Endothelial cell of umbilical vein (primary cell): ENCODE measurements around the gene ABHD8. TPM values are rescaled to one million over a fixed set of nuclear protein-coding genes. Genes with fewer than 3 reads are reported as not detected.

Experiments used
- BruUV-seq: library from RNA; stranded (reverse); fragments of 400-500 nt; replicated peaks from 2 replicates; lab custom pipeline; 2021; lab: Mats Ljungman, UMichigan
- CTCF ChIA-PET: fragments of 300-600, 350-600 bp; sonication (Branson Sonifier 250); formaldehyde crosslinking; loops from one replicate; lab custom pipeline; 2021; ENCODE audit warnings: antibody characterized with exemption, inconsistent platforms; lab: Charles Lee
- POLR2A ChIA-PET: fragments of 300-600, 350-600 bp; sonication (Branson Sonifier 250); formaldehyde crosslinking; loops from one replicate; lab custom pipeline; 2021; ENCODE audit warnings: antibody characterized with exemption, inconsistent platforms; lab: Charles Lee
- DNase-seq: peaks from one replicate; pipeline ENCODE4 v3.0.0-alpha.2; 2011; ENCODE audit warnings: low read depth, low spot score
- FAIRE-seq: peaks from 2 replicates; lab custom pipeline; 2011; peaks lifted over from hg19 to GRCh38; lab: Jason Lieb, UNC
- H2AFZ ChIP-seq: 2 replicates; pipeline ENCODE4 v1.6.0; 2012; ENCODE audit warnings: low read depth, low read length, control low read depth, inconsistent platforms
- H3K27ac ChIP-seq: 2 replicates; pipeline ENCODE4 v1.5.1; 2011; ENCODE audit warnings: low read depth, mild to moderate bottlenecking, control low read depth, low read length, moderate library complexity; ENCODE audit not compliant: insufficient read depth
- H3K27me3 ChIP-seq, 2 experiments: 2 replicates each; pipeline versions ENCODE4 v1.6.0 to v1.6.1; 2011; ENCODE audit warnings: low read length in 2 of 2, mixed read lengths in 1 of 2; ENCODE audit not compliant: control insufficient read depth in 2 of 2, insufficient read depth in 2 of 2
- H3K36me3 ChIP-seq, 2 experiments: 2 replicates in 1 of 2; 3 replicates in 1 of 2; pipeline ENCODE4 v1.5.1; 2011; ENCODE audit warnings: low read length in 2 of 2, mild to moderate bottlenecking in 1 of 2, moderate library complexity in 1 of 2; ENCODE audit not compliant: control insufficient read depth in 2 of 2, insufficient read depth in 2 of 2; ENCODE audit errors: extremely low read depth in 1 of 2
- H3K4me1 ChIP-seq: 3 replicates; pipeline ENCODE4 v1.5.1; 2011; ENCODE audit warnings: mild to moderate bottlenecking, low read length; ENCODE audit not compliant: control insufficient read depth, insufficient read depth; ENCODE audit errors: extremely low read depth
- H3K4me2 ChIP-seq: 2 replicates; pipeline ENCODE4 v1.6.1; 2011; ENCODE audit warnings: low read length, control low read depth, mixed read lengths; ENCODE audit not compliant: insufficient read depth
- H3K4me3 ChIP-seq, 3 experiments: fragments of 200-600 bp in 1 of 3; sonication (generic), shearing (Covaris generic) in 1 of 3; replicated peaks in 1 of 3; 2 replicates each; pipeline ENCODE4 v1.5.1; 2011 to 2016; ENCODE audit warnings: control low read depth in 3 of 3, low read length in 3 of 3, mild to moderate bottlenecking in 2 of 3, inconsistent platforms in 1 of 3, low read depth in 1 of 3, moderate library complexity in 1 of 3; ENCODE audit not compliant: insufficient read depth in 1 of 3
- H3K79me2 ChIP-seq: 2 replicates; pipeline ENCODE4 v1.6.0; 2012; ENCODE audit warnings: low read length, inconsistent platforms; ENCODE audit not compliant: control insufficient read depth, insufficient read depth
- H3K9ac ChIP-seq: replicated peaks from 2 replicates; pipeline ENCODE3; 2011; ENCODE audit warnings: low read length, control low read depth; ENCODE audit not compliant: insufficient read depth; ENCODE audit errors: extremely low read depth
- H3K9me1 ChIP-seq: replicated peaks from 3 replicates; pipeline ENCODE4 v1.6.0; 2011; ENCODE audit warnings: mild to moderate bottlenecking, low read length; ENCODE audit not compliant: control insufficient read depth, insufficient read depth; ENCODE audit errors: extremely low read depth
- H3K9me3 ChIP-seq: replicated peaks from 2 replicates; pipeline ENCODE4 v1.5.1; 2012; ENCODE audit warnings: low read length, inconsistent platforms; ENCODE audit not compliant: control insufficient read depth, insufficient read depth
- H4K20me1 ChIP-seq: replicated peaks from 2 replicates; pipeline ENCODE3; 2011; ENCODE audit warnings: mild to moderate bottlenecking, low read length; ENCODE audit not compliant: control insufficient read depth, insufficient read depth; ENCODE audit errors: extremely low read depth
- CTCF ChIP-seq, 2 donors: IDR thresholded peaks; 1 replicate in 1 of 2; 2 replicates in 1 of 2; pipeline ENCODE4 v1.5.1; 2011; ENCODE audit warnings: low read length in 2 of 2, mild to moderate bottlenecking in 2 of 2, moderate library complexity in 2 of 2, control low read depth in 1 of 2, inconsistent platforms in 1 of 2, low read depth in 1 of 2; ENCODE audit not compliant: insufficient read depth in 1 of 2; ENCODE audit errors: extremely low read depth in 1 of 2
- EZH2 ChIP-seq: IDR thresholded peaks from 2 replicates; pipeline ENCODE4 v1.6.1; 2012; ENCODE audit warnings: borderline replicate concordance, low read depth, mild to moderate bottlenecking, moderate library complexity, low read length, inconsistent platforms; ENCODE audit not compliant: severe bottlenecking
- FOS ChIP-seq: IDR thresholded peaks from 2 replicates; pipeline ENCODE4 v1.6.1; 2011; ENCODE audit warnings: mild to moderate bottlenecking, low read length, moderate library complexity, borderline replicate concordance; ENCODE audit not compliant: insufficient read depth
- GATA2 ChIP-seq: IDR thresholded peaks from 2 replicates; pipeline ENCODE4 v1.7.0; 2011; ENCODE audit warnings: low read depth, mild to moderate bottlenecking, moderate library complexity, mixed read lengths, low read length; ENCODE audit not compliant: insufficient read length, insufficient read depth
- JUN ChIP-seq: IDR thresholded peaks from 2 replicates; pipeline ENCODE4 v1.6.1; 2011; ENCODE audit warnings: borderline replicate concordance, low read depth; ENCODE audit not compliant: insufficient read length, insufficient read depth
- MYC ChIP-seq: IDR thresholded peaks from one replicate; pipeline ENCODE4 v1.6.1; 2011; ENCODE audit warnings: mild to moderate bottlenecking, low read depth, low read length
- POLR2A ChIP-seq: IDR thresholded peaks from 2 replicates; pipeline ENCODE4 v1.6.1; 2012; ENCODE audit warnings: low read depth, mild to moderate bottlenecking, control low read depth, low read length
- POLR2AphosphoS5 ChIP-seq: IDR thresholded peaks from 2 replicates; pipeline ENCODE4 v1.6.1; 2012; ENCODE audit warnings: low read depth, mild to moderate bottlenecking, control low read depth, low read length, moderate library complexity; ENCODE audit not compliant: insufficient read depth
- dilution Hi-C: fragments of 300-500 bp; cut with MboI; formaldehyde crosslinking; loops from one replicate; pipeline ENCODE4 v1.15.0; 2019; ENCODE audit warnings: low sequenced_read_pairs; ENCODE audit not compliant: extremely low pct_ligation_motif_present
- intact Hi-C: fragments of 100-400 bp; cut with micrococcal nuclease; formaldehyde crosslinking; loops from one replicate; pipeline ENCODE4 v1.10.0; 2022
- polyA plus RNA-seq, 4 experiments: library from polyadenylated mRNA; depleted of rRNA in 3 of 4; stranded (reverse) in 3 of 4; unstranded in 1 of 4; fragments of >200 nt; gene quantifications; 2 replicates each; pipeline versions ENCODE4 v1.2.1 to v1.2.3, GENCODE V29; 2011 to 2012; ENCODE audit warnings: missing spikeins in 1 of 4
- total RNA-seq: library from RNA; stranded (reverse); gene quantifications from 2 replicates; pipeline ENCODE4 v1.2.3, GENCODE V29; 2021
- TF ChIP-seq, protein P1 (sequence below): IDR thresholded peaks from 2 replicates; pipeline ENCODE4 v1.6.1; 2011; ENCODE audit not compliant: insufficient read depth, insufficient read length

Gene ABHD8
- total and polyA plus RNA-seq, 2 donors (not counting 3 experiments of a cell fraction or from before 2014, with no cell fraction given) = 5.9 to 8.7 TPM

- peaks cover under 1% of the 10 kb centered on the region for H3K79me2 ChIP-seq
- H3K36me3 ChIP-seq = peaks cover 0 to 14% of the 10 kb centered on the region in 2 experiments
- BruUV-seq = no TSS peak
- H3K27ac ChIP-seq = no peak overlapping the region
- intact Hi-C loops (no loop called here), dilution Hi-C loops (no loop called here)
- no peaks in the 10 kb centered on the region for H3K9me1 ChIP-seq
- no peak overlapping the region for H3K9ac ChIP-seq
- no peaks in the 10 kb centered on the region for H4K20me1 ChIP-seq
- H3K9me3 ChIP-seq = no peaks in the 10 kb centered on the region
- FAIRE-seq = no peak
- ChIA-PET POLR2A (no interaction called here), CTCF (interaction anchor here (1.3 to 1.5 kb wide), 2 partner anchors 8 to 27 kb away, joined by 3 to 4 read pairs; no protein-coding TSS in a partner anchor)
- peaks cover 13% of the 10 kb centered on the region for H3K4me1 ChIP-seq
- DNase-seq = no peak
- H2AFZ ChIP-seq = no peak overlapping the region
- H3K4me3 ChIP-seq = no peak overlapping the region
- TF ChIP-seq MYC (no peak), GATA2 (no peak), JUN (no peak), FOS (no peak), CTCF (IDR thresholded peaks at IDR 0.05; ENCODE audit: extremely low read depth in 1 of 2, insufficient read depth in 1 of 2, low read depth in 1 of 2, low read length in 2 of 2) (no peak), POLR2A (no peak), EZH2 (no peak), POLR2AphosphoS5 (no peak)
- TF ChIP-seq, protein P1, sequence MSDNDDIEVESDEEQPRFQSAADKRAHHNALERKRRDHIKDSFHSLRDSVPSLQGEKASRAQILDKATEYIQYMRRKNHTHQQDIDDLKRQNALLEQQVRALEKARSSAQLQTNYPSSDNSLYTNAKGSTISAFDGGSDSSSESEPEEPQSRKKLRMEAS = no peak
- no peaks in the 10 kb centered on the region for H3K27me3 ChIP-seq
- no peak overlapping the region for H3K4me2 ChIP-seq
Observed at GRCh38 chr19:17262557-17262956, 40.7 kb downstream of the ABHD8 start.
